HL-60 (cell line): ENCODE data around the gene PSTPIP1.

Experiments used
- TF ChIP-seq, protein P1 (sequence below): IDR thresholded peaks from one replicate; pipeline ENCODE4 v1.5.1; 2011; ENCODE audit warnings: low read length, control low read depth, inconsistent platforms; ENCODE audit not compliant: insufficient read depth
- TF ChIP-seq, protein P2 (sequence below): IDR thresholded peaks from 2 replicates; pipeline ENCODE4 v1.6.1; 2012; ENCODE audit warnings: low read depth; ENCODE audit not compliant: insufficient replicate concordance

GRCh38 chr15:77083381-77084160 lies 88.6 kb downstream of the PSTPIP1 start:
- TF ChIP-seq, protein P1, sequence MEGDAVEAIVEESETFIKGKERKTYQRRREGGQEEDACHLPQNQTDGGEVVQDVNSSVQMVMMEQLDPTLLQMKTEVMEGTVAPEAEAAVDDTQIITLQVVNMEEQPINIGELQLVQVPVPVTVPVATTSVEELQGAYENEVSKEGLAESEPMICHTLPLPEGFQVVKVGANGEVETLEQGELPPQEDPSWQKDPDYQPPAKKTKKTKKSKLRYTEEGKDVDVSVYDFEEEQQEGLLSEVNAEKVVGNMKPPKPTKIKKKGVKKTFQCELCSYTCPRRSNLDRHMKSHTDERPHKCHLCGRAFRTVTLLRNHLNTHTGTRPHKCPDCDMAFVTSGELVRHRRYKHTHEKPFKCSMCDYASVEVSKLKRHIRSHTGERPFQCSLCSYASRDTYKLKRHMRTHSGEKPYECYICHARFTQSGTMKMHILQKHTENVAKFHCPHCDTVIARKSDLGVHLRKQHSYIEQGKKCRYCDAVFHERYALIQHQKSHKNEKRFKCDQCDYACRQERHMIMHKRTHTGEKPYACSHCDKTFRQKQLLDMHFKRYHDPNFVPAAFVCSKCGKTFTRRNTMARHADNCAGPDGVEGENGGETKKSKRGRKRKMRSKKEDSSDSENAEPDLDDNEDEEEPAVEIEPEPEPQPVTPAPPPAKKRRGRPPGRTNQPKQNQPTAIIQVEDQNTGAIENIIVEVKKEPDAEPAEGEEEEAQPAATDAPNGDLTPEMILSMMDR = no peak
- TF ChIP-seq, protein P2, sequence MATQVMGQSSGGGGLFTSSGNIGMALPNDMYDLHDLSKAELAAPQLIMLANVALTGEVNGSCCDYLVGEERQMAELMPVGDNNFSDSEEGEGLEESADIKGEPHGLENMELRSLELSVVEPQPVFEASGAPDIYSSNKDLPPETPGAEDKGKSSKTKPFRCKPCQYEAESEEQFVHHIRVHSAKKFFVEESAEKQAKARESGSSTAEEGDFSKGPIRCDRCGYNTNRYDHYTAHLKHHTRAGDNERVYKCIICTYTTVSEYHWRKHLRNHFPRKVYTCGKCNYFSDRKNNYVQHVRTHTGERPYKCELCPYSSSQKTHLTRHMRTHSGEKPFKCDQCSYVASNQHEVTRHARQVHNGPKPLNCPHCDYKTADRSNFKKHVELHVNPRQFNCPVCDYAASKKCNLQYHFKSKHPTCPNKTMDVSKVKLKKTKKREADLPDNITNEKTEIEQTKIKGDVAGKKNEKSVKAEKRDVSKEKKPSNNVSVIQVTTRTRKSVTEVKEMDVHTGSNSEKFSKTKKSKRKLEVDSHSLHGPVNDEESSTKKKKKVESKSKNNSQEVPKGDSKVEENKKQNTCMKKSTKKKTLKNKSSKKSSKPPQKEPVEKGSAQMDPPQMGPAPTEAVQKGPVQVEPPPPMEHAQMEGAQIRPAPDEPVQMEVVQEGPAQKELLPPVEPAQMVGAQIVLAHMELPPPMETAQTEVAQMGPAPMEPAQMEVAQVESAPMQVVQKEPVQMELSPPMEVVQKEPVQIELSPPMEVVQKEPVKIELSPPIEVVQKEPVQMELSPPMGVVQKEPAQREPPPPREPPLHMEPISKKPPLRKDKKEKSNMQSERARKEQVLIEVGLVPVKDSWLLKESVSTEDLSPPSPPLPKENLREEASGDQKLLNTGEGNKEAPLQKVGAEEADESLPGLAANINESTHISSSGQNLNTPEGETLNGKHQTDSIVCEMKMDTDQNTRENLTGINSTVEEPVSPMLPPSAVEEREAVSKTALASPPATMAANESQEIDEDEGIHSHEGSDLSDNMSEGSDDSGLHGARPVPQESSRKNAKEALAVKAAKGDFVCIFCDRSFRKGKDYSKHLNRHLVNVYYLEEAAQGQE = no peak
